Endothelial cell of umbilical vein (primary cell): ENCODE data around the gene STK10. TPM values are rescaled to one million over a fixed set of nuclear protein-coding genes. Genes with fewer than 3 reads are reported as not detected.

Experiments used
- BruUV-seq: library from RNA; stranded (reverse); fragments of 400-500 nt; replicated peaks from 2 replicates; lab custom pipeline; 2021; lab: Mats Ljungman, UMichigan
- CTCF ChIA-PET: fragments of 300-600, 350-600 bp; sonication (Branson Sonifier 250); formaldehyde crosslinking; loops from one replicate; lab custom pipeline; 2021; ENCODE audit warnings: antibody characterized with exemption, inconsistent platforms; lab: Charles Lee
- POLR2A ChIA-PET: fragments of 300-600, 350-600 bp; sonication (Branson Sonifier 250); formaldehyde crosslinking; loops from one replicate; lab custom pipeline; 2021; ENCODE audit warnings: antibody characterized with exemption, inconsistent platforms; lab: Charles Lee
- DNase-seq: peaks from one replicate; pipeline ENCODE4 v3.0.0-alpha.2; 2011; ENCODE audit warnings: low read depth, low spot score
- FAIRE-seq: peaks from 2 replicates; lab custom pipeline; 2011; peaks lifted over from hg19 to GRCh38; lab: Jason Lieb, UNC
- H2AFZ ChIP-seq: 2 replicates; pipeline ENCODE4 v1.6.0; 2012; ENCODE audit warnings: low read depth, low read length, control low read depth, inconsistent platforms
- H3K27ac ChIP-seq: 2 replicates; pipeline ENCODE4 v1.5.1; 2011; ENCODE audit warnings: low read depth, mild to moderate bottlenecking, control low read depth, low read length, moderate library complexity; ENCODE audit not compliant: insufficient read depth
- H3K27me3 ChIP-seq, 2 experiments: 2 replicates each; pipeline versions ENCODE4 v1.6.0 to v1.6.1; 2011; ENCODE audit warnings: low read length in 2 of 2, mixed read lengths in 1 of 2; ENCODE audit not compliant: control insufficient read depth in 2 of 2, insufficient read depth in 2 of 2
- H3K36me3 ChIP-seq, 2 experiments: 2 replicates in 1 of 2; 3 replicates in 1 of 2; pipeline ENCODE4 v1.5.1; 2011; ENCODE audit warnings: low read length in 2 of 2, mild to moderate bottlenecking in 1 of 2, moderate library complexity in 1 of 2; ENCODE audit not compliant: control insufficient read depth in 2 of 2, insufficient read depth in 2 of 2; ENCODE audit errors: extremely low read depth in 1 of 2
- H3K4me1 ChIP-seq: 3 replicates; pipeline ENCODE4 v1.5.1; 2011; ENCODE audit warnings: mild to moderate bottlenecking, low read length; ENCODE audit not compliant: control insufficient read depth, insufficient read depth; ENCODE audit errors: extremely low read depth
- H3K4me2 ChIP-seq: 2 replicates; pipeline ENCODE4 v1.6.1; 2011; ENCODE audit warnings: low read length, control low read depth, mixed read lengths; ENCODE audit not compliant: insufficient read depth
- H3K4me3 ChIP-seq, 3 experiments: fragments of 200-600 bp in 1 of 3; sonication (generic), shearing (Covaris generic) in 1 of 3; replicated peaks in 1 of 3; 2 replicates each; pipeline ENCODE4 v1.5.1; 2011 to 2016; ENCODE audit warnings: control low read depth in 3 of 3, low read length in 3 of 3, mild to moderate bottlenecking in 2 of 3, inconsistent platforms in 1 of 3, low read depth in 1 of 3, moderate library complexity in 1 of 3; ENCODE audit not compliant: insufficient read depth in 1 of 3
- H3K79me2 ChIP-seq: 2 replicates; pipeline ENCODE4 v1.6.0; 2012; ENCODE audit warnings: low read length, inconsistent platforms; ENCODE audit not compliant: control insufficient read depth, insufficient read depth
- H3K9ac ChIP-seq: replicated peaks from 2 replicates; pipeline ENCODE3; 2011; ENCODE audit warnings: low read length, control low read depth; ENCODE audit not compliant: insufficient read depth; ENCODE audit errors: extremely low read depth
- H3K9me1 ChIP-seq: replicated peaks from 3 replicates; pipeline ENCODE4 v1.6.0; 2011; ENCODE audit warnings: mild to moderate bottlenecking, low read length; ENCODE audit not compliant: control insufficient read depth, insufficient read depth; ENCODE audit errors: extremely low read depth
- H3K9me3 ChIP-seq: replicated peaks from 2 replicates; pipeline ENCODE4 v1.5.1; 2012; ENCODE audit warnings: low read length, inconsistent platforms; ENCODE audit not compliant: control insufficient read depth, insufficient read depth
- H4K20me1 ChIP-seq: replicated peaks from 2 replicates; pipeline ENCODE3; 2011; ENCODE audit warnings: mild to moderate bottlenecking, low read length; ENCODE audit not compliant: control insufficient read depth, insufficient read depth; ENCODE audit errors: extremely low read depth
- EZH2 ChIP-seq: IDR thresholded peaks from 2 replicates; pipeline ENCODE4 v1.6.1; 2012; ENCODE audit warnings: borderline replicate concordance, low read depth, mild to moderate bottlenecking, moderate library complexity, low read length, inconsistent platforms; ENCODE audit not compliant: severe bottlenecking
- FOS ChIP-seq: IDR thresholded peaks from 2 replicates; pipeline ENCODE4 v1.6.1; 2011; ENCODE audit warnings: mild to moderate bottlenecking, low read length, moderate library complexity, borderline replicate concordance; ENCODE audit not compliant: insufficient read depth
- GATA2 ChIP-seq: IDR thresholded peaks from 2 replicates; pipeline ENCODE4 v1.7.0; 2011; ENCODE audit warnings: low read depth, mild to moderate bottlenecking, moderate library complexity, mixed read lengths, low read length; ENCODE audit not compliant: insufficient read length, insufficient read depth
- JUN ChIP-seq: IDR thresholded peaks from 2 replicates; pipeline ENCODE4 v1.6.1; 2011; ENCODE audit warnings: borderline replicate concordance, low read depth; ENCODE audit not compliant: insufficient read length, insufficient read depth
- MYC ChIP-seq: IDR thresholded peaks from one replicate; pipeline ENCODE4 v1.6.1; 2011; ENCODE audit warnings: mild to moderate bottlenecking, low read depth, low read length
- POLR2A ChIP-seq: IDR thresholded peaks from 2 replicates; pipeline ENCODE4 v1.6.1; 2012; ENCODE audit warnings: low read depth, mild to moderate bottlenecking, control low read depth, low read length
- POLR2AphosphoS5 ChIP-seq: IDR thresholded peaks from 2 replicates; pipeline ENCODE4 v1.6.1; 2012; ENCODE audit warnings: low read depth, mild to moderate bottlenecking, control low read depth, low read length, moderate library complexity; ENCODE audit not compliant: insufficient read depth
- dilution Hi-C: fragments of 300-500 bp; cut with MboI; formaldehyde crosslinking; loops from one replicate; pipeline ENCODE4 v1.15.0; 2019; ENCODE audit warnings: low sequenced_read_pairs; ENCODE audit not compliant: extremely low pct_ligation_motif_present
- intact Hi-C: fragments of 100-400 bp; cut with micrococcal nuclease; formaldehyde crosslinking; loops from one replicate; pipeline ENCODE4 v1.10.0; 2022
- polyA plus RNA-seq, 4 experiments: library from polyadenylated mRNA; depleted of rRNA in 3 of 4; stranded (reverse) in 3 of 4; unstranded in 1 of 4; fragments of >200 nt; gene quantifications; 2 replicates each; pipeline versions ENCODE4 v1.2.1 to v1.2.3, GENCODE V29; 2011 to 2012; ENCODE audit warnings: missing spikeins in 1 of 4
- total RNA-seq: library from RNA; stranded (reverse); gene quantifications from 2 replicates; pipeline ENCODE4 v1.2.3, GENCODE V29; 2021
- TF ChIP-seq, protein P1 (sequence below), 2 donors: IDR thresholded peaks; 1 replicate in 1 of 2; 2 replicates in 1 of 2; pipeline ENCODE4 v1.5.1; 2011; ENCODE audit warnings: low read length in 2 of 2, mild to moderate bottlenecking in 2 of 2, moderate library complexity in 2 of 2, control low read depth in 1 of 2, inconsistent platforms in 1 of 2, low read depth in 1 of 2; ENCODE audit not compliant: insufficient read depth in 1 of 2; ENCODE audit errors: extremely low read depth in 1 of 2
- TF ChIP-seq, protein P2 (sequence below): IDR thresholded peaks from 2 replicates; pipeline ENCODE4 v1.6.1; 2011; ENCODE audit not compliant: insufficient read depth, insufficient read length

STK10 gene
- total and polyA plus RNA-seq, 2 donors (not counting 3 experiments of a cell fraction or from before 2014, with no cell fraction given), result 16.9 to 47.2 TPM

DNA sequence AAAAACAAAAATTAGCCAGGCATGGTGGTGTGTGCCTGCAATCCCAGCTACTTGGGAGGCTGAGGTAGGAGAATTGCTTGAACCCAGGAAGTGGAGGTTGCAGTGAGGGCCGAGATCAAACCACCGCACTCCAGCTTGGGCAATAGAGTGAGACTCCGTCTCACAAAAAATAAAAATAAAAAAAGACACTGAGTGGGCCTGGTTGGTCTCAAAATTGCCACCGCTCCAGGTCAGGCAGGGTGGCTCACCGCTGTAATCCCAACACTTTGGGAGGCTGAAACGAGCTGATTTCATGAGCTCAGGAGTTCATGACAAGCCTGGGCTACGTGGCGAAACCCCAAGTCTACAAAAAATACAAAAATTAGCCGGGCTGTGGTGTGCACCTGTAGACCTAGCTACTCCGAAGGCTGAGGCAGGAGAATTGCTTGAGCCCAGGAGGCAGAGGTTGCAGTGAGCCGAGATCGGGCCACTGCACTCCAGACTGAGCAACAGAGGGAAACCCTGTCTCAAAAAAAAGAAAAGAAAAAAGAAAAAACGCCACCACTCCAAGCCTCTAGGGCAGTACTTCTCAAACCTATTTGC lies 1.8 kb downstream of the STK10 start:
- TF ChIP-seq POLR2A (no peak), MYC (no peak), GATA2 (no peak), EZH2 (no peak), JUN (no peak), FOS (no peak), POLR2AphosphoS5 (no peak)
- TF ChIP-seq, protein P1, sequence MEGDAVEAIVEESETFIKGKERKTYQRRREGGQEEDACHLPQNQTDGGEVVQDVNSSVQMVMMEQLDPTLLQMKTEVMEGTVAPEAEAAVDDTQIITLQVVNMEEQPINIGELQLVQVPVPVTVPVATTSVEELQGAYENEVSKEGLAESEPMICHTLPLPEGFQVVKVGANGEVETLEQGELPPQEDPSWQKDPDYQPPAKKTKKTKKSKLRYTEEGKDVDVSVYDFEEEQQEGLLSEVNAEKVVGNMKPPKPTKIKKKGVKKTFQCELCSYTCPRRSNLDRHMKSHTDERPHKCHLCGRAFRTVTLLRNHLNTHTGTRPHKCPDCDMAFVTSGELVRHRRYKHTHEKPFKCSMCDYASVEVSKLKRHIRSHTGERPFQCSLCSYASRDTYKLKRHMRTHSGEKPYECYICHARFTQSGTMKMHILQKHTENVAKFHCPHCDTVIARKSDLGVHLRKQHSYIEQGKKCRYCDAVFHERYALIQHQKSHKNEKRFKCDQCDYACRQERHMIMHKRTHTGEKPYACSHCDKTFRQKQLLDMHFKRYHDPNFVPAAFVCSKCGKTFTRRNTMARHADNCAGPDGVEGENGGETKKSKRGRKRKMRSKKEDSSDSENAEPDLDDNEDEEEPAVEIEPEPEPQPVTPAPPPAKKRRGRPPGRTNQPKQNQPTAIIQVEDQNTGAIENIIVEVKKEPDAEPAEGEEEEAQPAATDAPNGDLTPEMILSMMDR (IDR thresholded peaks at IDR 0.05; ENCODE audit: extremely low read depth in 1 of 2, insufficient read depth in 1 of 2, low read depth in 1 of 2, low read length in 2 of 2), result no peak
- TF ChIP-seq, protein P2, sequence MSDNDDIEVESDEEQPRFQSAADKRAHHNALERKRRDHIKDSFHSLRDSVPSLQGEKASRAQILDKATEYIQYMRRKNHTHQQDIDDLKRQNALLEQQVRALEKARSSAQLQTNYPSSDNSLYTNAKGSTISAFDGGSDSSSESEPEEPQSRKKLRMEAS, result no peak

More for the DNA sequence above, 1.8 kb downstream of the STK10 start:
- no peaks in the 10 kb centered on the region for H3K9me3 ChIP-seq
- dilution Hi-C loops, result no loop called here
- FAIRE-seq (no peak), DNase-seq (no peak)
- H3K27me3 ChIP-seq, result peaks cover 0 to 2% of the 10 kb centered on the region in 2 experiments
- H3K4me2 ChIP-seq, result peak overlapping the region; percentile 82
- no peaks in the 10 kb centered on the region for H4K20me1 ChIP-seq
- peaks cover 16% of the 10 kb centered on the region for H3K4me1 ChIP-seq
- intact Hi-C loops, result loop anchor here (5.0 kb wide), 2 partner anchors 44 to 266 kb away; partner anchors contain the start of gene SH3PXD2B
- ChIA-PET CTCF (interaction anchor here (0.8 to 5.0 kb wide), 6 partner anchors 30 to 184 kb away, joined by 3 to 142 read pairs (median 3); no protein-coding TSS in a partner anchor), POLR2A (interaction anchor here (0.5 to 0.6 kb wide), 2 partner anchors 81 to 95 kb away, joined by 5 to 15 read pairs; no protein-coding TSS in a partner anchor)
- peaks cover 15% of the 10 kb centered on the region for H3K79me2 ChIP-seq
- H2AFZ ChIP-seq, result no peak overlapping the region
- no peak overlapping the region for H3K27ac ChIP-seq
- no peak overlapping the region for H3K9ac ChIP-seq
- peak overlapping the region in 1 of 3 experiments; percentile 74 for H3K4me3 ChIP-seq
- TSS peak; percentile 17 for BruUV-seq
- no peaks in the 10 kb centered on the region for H3K36me3 ChIP-seq
- no peaks in the 10 kb centered on the region for H3K9me1 ChIP-seq
